Measurements from ENCODE around the gene INHBB. TPM values are rescaled to one million over a fixed set of nuclear protein-coding genes. Genes with fewer than 3 reads are reported as not detected.
"Not testable (repeated sequence)": the region's sequence is repeated elsewhere in the genome, so short reads cannot be mapped to it uniquely, and the experiment has no call there.

The INHBB gene
- total RNA-seq, 1 experiment from 2014 or later = 223 TPM

GRCh38 chr2:120390381-120391055 is 44.6 kb downstream of the INHBB start:
- Histone ChIP-seq H2AFZ (ENCODE audit: low read length) (no peak overlapping the region), H3K9me2 (replicated peaks; ENCODE audit: low read length) (no peaks in the 10 kb centered on the region), H3K4me3 (ENCODE audit: low read length) (no peak overlapping the region), H3K36me3 (ENCODE audit: low read depth, low read length) (no peaks in the 10 kb centered on the region), H3K27ac (ENCODE audit: low read length) (no peak overlapping the region), H4K20me1 (ENCODE audit: low read length) (no peaks in the 10 kb centered on the region), H3K4me1 (ENCODE audit: insufficient read depth, low read length) (peaks cover 3% of the 10 kb centered on the region; the same call in 1 of the 2 replicates), H3K4me2 (ENCODE audit: low read length) (no peak overlapping the region), H3F3A (ENCODE audit: low read length, unreplicated experiment) (no peaks in the 10 kb centered on the region), H3K79me2 (ENCODE audit: low read length) (no peaks in the 10 kb centered on the region), H3K9me3 (ENCODE audit: low read length) (no peaks in the 10 kb centered on the region), H3K9ac (ENCODE audit: low read length) (no peak overlapping the region), H3K27me3 (ENCODE audit: low read length) (no peaks in the 10 kb centered on the region)
- ATAC-seq (no peak), DNase-seq (no peak)
- no TSS peak for BruUV-seq (replicated peaks)
- intact Hi-C loops (cut with micrococcal nuclease) = no loop called here
- POLR2A ChIA-PET (ENCODE audit: unreplicated experiment) = no interaction called here
- TF ChIP-seq EZH2 (IDR thresholded peaks at IDR 0.05; ENCODE audit: low read length, unreplicated experiment) = no peak
- TF ChIP-seq EZH2phosphoT487 (IDR thresholded peaks at IDR 0.05; ENCODE audit: borderline replicate concordance, low read length) = no peak
- no peak for TF ChIP-seq CTCF (conservative IDR thresholded peaks at IDR 0.05; ENCODE audit: low read depth, low read length)
- CTCF ChIA-PET = no interaction called here

GRCh38 chr2:120391382-120391781 is 45.4 kb downstream of the INHBB start:
- H3F3A ChIP-seq (ENCODE audit: low read length, unreplicated experiment); H4K20me1 ChIP-seq (ENCODE audit: low read length); H3K9ac ChIP-seq (ENCODE audit: low read length); H3K4me3 ChIP-seq (ENCODE audit: low read length); H3K9me3 ChIP-seq (ENCODE audit: low read length); ATAC-seq; DNase-seq; H3K9me2 ChIP-seq (replicated peaks; ENCODE audit: low read length); POLR2A ChIA-PET (ENCODE audit: unreplicated experiment); CTCF ChIA-PET; H3K27ac ChIP-seq (ENCODE audit: low read length); H3K36me3 ChIP-seq (ENCODE audit: low read depth, low read length); H3K4me2 ChIP-seq (ENCODE audit: low read length); H3K79me2 ChIP-seq (ENCODE audit: low read length); intact Hi-C loops (cut with micrococcal nuclease); BruUV-seq (replicated peaks); H2AFZ ChIP-seq (ENCODE audit: low read length); H3K27me3 ChIP-seq (ENCODE audit: low read length): not testable (repeated sequence)
- peaks cover 12% of the 10 kb centered on the region for H3K4me1 ChIP-seq (ENCODE audit: insufficient read depth, low read length)

GRCh38 chr2:120391911-120392665 is 46.2 kb downstream of the INHBB start:
- intact Hi-C loops (cut with micrococcal nuclease) = no loop called here
- Histone ChIP-seq H3K36me3 (ENCODE audit: low read depth, low read length) (no peaks in the 10 kb centered on the region), H3K9ac (ENCODE audit: low read length) (no peak overlapping the region), H3K27me3 (ENCODE audit: low read length) (no peaks in the 10 kb centered on the region), H3K9me2 (replicated peaks; ENCODE audit: low read length) (no peaks in the 10 kb centered on the region), H3K4me2 (ENCODE audit: low read length) (no peak overlapping the region), H4K20me1 (ENCODE audit: low read length) (no peaks in the 10 kb centered on the region), H2AFZ (ENCODE audit: low read length) (no peak overlapping the region), H3F3A (ENCODE audit: low read length, unreplicated experiment) (no peaks in the 10 kb centered on the region), H3K4me3 (ENCODE audit: low read length) (no peak overlapping the region), H3K27ac (ENCODE audit: low read length) (no peak overlapping the region), H3K79me2 (ENCODE audit: low read length) (no peaks in the 10 kb centered on the region), H3K4me1 (ENCODE audit: insufficient read depth, low read length) (peaks cover 19% of the 10 kb centered on the region), H3K9me3 (ENCODE audit: low read length) (no peaks in the 10 kb centered on the region)
- DNase-seq = no peak
- ChIA-PET CTCF (no interaction called here), POLR2A (ENCODE audit: unreplicated experiment) (no interaction called here)
- no peak for ATAC-seq
- no peak for TF ChIP-seq CTCF (conservative IDR thresholded peaks at IDR 0.05; ENCODE audit: low read depth, low read length)
- no peak for TF ChIP-seq EZH2 (IDR thresholded peaks at IDR 0.05; ENCODE audit: low read length, unreplicated experiment)
- TF ChIP-seq EZH2phosphoT487 (IDR thresholded peaks at IDR 0.05; ENCODE audit: borderline replicate concordance, low read length) = no peak
- no TSS peak for BruUV-seq (replicated peaks)
